Measurements from ENCODE around the gene SRCIN1.

SRCIN1 gene

GRCh38 chr17:38599398-38599856 lies 6.3 kb downstream of the SRCIN1 start:
- no peak for DNase-seq

GRCh38 chr17:38598995-38599394 lies 6.8 kb downstream of the SRCIN1 start:
- DNase-seq, result no peak

- no peak for DNase-seq
These were observed 7.2 kb downstream of the SRCIN1 start for GRCh38 chr17:38598536-38598935.

GRCh38 chr17:38597375-38597774 lies 8.4 kb downstream of the SRCIN1 start:
- no peak for DNase-seq

DNA sequence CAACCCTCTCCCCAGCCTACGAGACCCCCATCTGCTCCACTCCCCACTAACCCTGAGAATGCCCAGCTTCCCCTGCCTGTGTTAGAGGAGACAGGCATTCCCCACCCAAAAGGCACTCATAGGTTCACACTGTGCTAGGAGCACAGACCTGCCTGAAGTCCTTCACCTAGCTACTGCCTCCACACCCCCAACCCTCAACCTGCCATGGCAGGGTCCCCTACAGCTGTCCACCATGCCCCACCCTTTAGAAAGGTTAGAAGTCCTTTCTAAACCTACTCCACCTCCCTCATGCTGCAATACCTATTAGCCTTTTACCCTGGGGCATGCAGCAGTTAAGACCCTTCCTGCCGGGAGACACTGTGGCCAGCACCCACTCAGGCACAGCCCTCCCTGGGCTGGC lies 9.1 kb downstream of the SRCIN1 start:
- DNase-seq, result no peak

GRCh38 chr17:38595892-38596291 lies 9.9 kb downstream of the SRCIN1 start:
- no peak for DNase-seq

GRCh38 chr17:38594152-38594551 lies 11.6 kb downstream of the SRCIN1 start:
- DNase-seq, result no peak

GRCh38 chr17:38592487-38592886 lies 13.3 kb downstream of the SRCIN1 start:
- no peak for DNase-seq

GRCh38 chr17:38591759-38592241 lies 14.0 kb downstream of the SRCIN1 start:
- peak; percentile 28 to 41 for DNase-seq

GRCh38 chr17:38590988-38591758 lies 14.6 kb downstream of the SRCIN1 start:
- peak in 1 of 2 donors; percentile 47 for DNase-seq

- DNase-seq, result no peak
These were observed 16.2 kb downstream of the SRCIN1 start for GRCh38 chr17:38589462-38590114.

DNA sequence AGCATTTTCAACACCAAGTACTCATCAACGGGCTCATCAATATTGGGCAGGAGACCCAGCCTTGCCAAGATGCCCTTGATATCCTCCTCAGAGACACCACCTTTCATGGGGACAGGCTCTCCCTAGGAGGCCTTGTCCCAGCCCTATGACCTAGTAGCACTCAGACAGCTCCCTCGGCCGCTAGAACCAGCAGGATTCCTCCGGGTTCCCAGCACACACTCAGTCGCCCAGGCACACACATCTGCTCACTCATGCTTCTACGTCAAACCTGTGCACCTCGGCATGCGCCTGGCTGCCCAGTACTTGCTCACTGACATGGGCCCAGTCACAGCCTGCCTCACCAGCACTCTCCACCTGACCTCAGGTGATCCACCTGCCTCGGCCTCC lies 17.0 kb downstream of the SRCIN1 start:
- DNase-seq, result no peak

- no peak for DNase-seq
These were observed 17.6 kb downstream of the SRCIN1 start for GRCh38 chr17:38587947-38588787.

DNA sequence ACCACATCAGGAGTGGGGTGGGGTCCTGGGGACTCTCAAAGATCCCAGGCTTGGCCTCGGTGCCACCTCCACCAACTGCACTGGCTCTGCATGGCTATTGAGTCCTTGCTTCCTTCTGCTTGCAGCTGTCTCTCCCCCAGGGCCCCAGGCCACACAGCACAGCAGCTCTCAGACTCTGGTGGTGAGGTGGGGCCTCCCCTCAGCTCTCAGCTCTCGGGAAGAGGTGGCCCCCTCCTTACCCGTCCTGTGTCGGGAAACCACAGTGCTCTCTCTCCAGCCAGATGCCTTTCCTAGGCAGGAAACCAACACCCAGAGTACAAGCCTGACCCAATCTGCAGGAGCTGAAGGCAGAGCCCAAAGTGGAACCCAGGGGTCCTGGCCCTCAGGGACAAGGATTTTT lies 18.5 kb downstream of the SRCIN1 start:
- DNase-seq, result no peak

DNA sequence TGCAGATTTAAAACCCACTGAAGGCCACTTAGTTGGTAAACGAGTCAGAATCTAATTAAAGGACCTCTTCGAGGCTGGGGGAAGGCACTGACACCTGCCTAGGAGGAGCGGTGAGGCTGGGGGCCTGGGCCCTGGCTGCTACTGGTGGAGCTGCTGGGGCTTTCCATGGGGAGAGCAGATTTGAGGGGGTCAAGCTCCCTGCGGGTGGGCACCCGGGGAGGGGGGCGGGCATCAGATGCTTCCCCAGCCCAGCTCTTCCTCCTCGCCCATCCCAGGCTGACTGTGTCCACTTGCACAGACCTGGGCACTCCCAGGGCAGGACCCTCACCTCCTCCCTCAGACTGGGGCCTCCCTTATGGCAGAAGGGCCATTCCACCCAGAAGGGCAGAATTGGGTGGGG lies 19.0 kb downstream of the SRCIN1 start:
- DNase-seq, result no peak

- no peak for DNase-seq
These were observed 19.7 kb downstream of the SRCIN1 start for GRCh38 chr17:38585918-38586529.

GRCh38 chr17:38585056-38585917 lies 20.5 kb downstream of the SRCIN1 start:
- no peak for DNase-seq

GRCh38 chr17:38584350-38584925 lies 21.3 kb downstream of the SRCIN1 start:
- DNase-seq, result peak; percentile 61 to 63

GRCh38 chr17:38583828-38584349 lies 21.9 kb downstream of the SRCIN1 start:
- DNase-seq, result no peak

- DNase-seq, result no peak
These were observed 22.6 kb downstream of the SRCIN1 start for GRCh38 chr17:38583176-38583575.

GRCh38 chr17:38582069-38582468 lies 23.7 kb downstream of the SRCIN1 start:
- DNase-seq, result no peak
